HEK293 (cell line): ENCODE measurements around the gene EGR2.

Experiments used
- ATF2 ChIP-seq: fragments of 450-650 bp; formaldehyde crosslinking; IDR thresholded peaks from 2 replicates; pipeline ENCODE4 v1.5.1; 2016; ENCODE audit warnings: missing biosample characterization, missing genetic modification characterization, low read depth
- CTCF ChIP-seq: fragments of 450-650 bp; formaldehyde crosslinking; IDR thresholded peaks from 2 replicates; pipeline ENCODE4 v1.5.1; 2016; ENCODE audit warnings: missing biosample characterization, missing genetic modification characterization
- INSM2 ChIP-seq: fragments of 450-650 bp; formaldehyde crosslinking; IDR thresholded peaks from 2 replicates; pipeline ENCODE4 v1.5.1; 2016; ENCODE audit warnings: missing biosample characterization, missing genetic modification characterization
- ZBTB1 ChIP-seq: fragments of 450-650 bp; formaldehyde crosslinking; IDR thresholded peaks from 2 replicates; pipeline ENCODE4 v1.5.1; 2016; ENCODE audit warnings: missing biosample characterization, missing genetic modification characterization
- ZBTB17 ChIP-seq: fragments of 450-650 bp; formaldehyde crosslinking; IDR thresholded peaks from 2 replicates; pipeline ENCODE4 v1.5.1; 2016; ENCODE audit warnings: missing biosample characterization, missing genetic modification characterization
- ZNF112 ChIP-seq: fragments of 450-650 bp; formaldehyde crosslinking; IDR thresholded peaks from 2 replicates; pipeline ENCODE4 v1.5.0; 2017; ENCODE audit warnings: missing biosample characterization, missing genetic modification characterization

- TF ChIP-seq INSM2 (tag by site-specific recombination) (no peak), CTCF (tag by site-specific recombination) (no peak), ATF2 (no peak), ZNF112 (tag by site-specific recombination) (no peak), ZBTB1 (tag by site-specific recombination) (no peak), ZBTB17 (tag by site-specific recombination) (no peak)
Observed at GRCh38 chr10:62796896-62797295, 19.3 kb downstream of the EGR2 start.
